GM19468 (cell line): ENCODE results near the gene AGR3.

Experiments used
- ATAC-seq: cut with Tn5 transposase; IDR thresholded peaks from one replicate; pipeline ENCODE4 v1.9.1; 2021; ENCODE audit warnings: mild to moderate bottlenecking, moderate library complexity, moderate number of reproducible peaks; ENCODE audit not compliant: unreplicated experiment; ENCODE audit errors: extremely low read depth

The AGR3 gene

GRCh38 chr7:16839646-16840045 lies 42.1 kb downstream of the AGR3 start:
- ATAC-seq = no peak

DNA sequence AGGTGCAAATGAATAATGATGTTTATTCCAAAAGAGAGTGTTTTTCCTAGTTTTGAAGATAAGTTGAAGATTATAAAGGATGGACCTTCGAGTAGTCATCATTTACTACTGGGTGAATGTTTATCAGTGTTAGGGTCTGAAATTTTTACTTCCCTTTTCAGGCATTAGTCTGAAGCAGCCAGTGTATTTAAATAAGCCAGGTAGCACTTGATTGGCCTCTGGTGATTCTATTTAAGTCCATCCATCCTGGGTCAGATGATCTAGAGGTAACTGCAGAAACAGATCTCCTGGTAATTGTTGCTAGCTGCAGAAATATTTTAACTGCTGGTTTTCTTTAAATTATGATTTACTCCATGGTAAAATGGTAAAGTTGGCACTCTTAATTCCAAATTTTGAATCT lies 42.9 kb downstream of the AGR3 start:
- no peak for ATAC-seq

DNA sequence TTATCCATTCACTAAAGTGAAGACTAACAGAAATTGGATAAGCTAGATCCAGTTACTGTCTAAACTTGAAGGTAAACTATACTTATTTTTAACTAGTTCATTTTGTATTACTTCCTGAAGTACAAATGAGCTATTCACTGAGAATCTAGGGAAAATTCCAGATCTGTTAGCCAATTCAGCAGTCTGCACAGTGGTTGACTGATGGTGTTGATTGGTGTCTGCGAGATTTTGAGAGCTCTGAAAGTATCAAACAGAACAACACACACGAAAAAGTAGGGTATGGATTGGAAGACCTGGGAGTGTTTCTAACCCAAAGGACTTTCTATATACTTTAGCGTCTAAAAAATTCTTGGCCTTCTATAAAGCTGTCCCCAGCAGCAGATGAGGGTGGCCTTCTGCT lies 43.4 kb downstream of the AGR3 start:
- no peak for ATAC-seq

DNA sequence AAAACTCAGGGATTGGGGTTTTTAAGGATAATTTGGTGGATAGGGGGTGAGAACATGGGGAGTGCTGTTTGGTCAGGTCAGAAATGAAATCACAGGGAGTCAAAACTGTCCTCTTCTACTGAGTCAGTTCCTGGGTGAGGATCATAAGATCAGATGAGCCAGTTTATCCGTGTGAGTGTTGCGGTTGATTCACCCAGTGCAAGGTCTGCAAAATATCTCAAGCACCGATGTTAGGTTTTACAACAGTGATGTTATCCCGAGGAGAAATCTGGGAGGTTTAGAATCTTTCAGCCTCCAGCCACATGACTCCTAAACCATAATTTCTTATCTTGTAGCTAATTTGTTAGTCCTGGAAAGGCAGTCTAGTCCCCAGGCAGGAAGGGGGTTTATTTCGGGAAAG lies 45.3 kb downstream of the AGR3 start:
- ATAC-seq = no peak

GRCh38 chr7:16833373-16833772 lies 48.4 kb downstream of the AGR3 start:
- no peak for ATAC-seq

GRCh38 chr7:16826060-16826459 lies 55.7 kb downstream of the AGR3 start:
- no peak for ATAC-seq

DNA sequence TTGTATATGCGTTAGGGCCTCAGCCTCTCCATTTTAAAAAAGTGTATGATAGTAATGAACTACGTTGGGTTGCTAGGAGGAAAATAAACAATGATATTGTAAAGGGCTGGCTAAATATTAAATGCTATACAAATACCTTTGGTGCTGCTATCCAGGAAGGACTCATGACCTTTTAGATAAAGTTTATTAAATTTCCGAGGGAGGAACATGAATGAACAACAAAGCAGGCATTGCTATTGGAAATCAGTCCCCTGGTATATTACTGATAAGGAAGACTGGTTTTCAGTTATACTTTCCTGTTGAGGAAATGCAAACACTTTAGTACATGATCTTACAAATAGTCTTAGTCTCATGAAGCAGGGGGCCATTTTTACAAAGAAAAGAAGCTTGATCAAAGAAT lies 59.8 kb downstream of the AGR3 start:
- no peak for ATAC-seq

DNA sequence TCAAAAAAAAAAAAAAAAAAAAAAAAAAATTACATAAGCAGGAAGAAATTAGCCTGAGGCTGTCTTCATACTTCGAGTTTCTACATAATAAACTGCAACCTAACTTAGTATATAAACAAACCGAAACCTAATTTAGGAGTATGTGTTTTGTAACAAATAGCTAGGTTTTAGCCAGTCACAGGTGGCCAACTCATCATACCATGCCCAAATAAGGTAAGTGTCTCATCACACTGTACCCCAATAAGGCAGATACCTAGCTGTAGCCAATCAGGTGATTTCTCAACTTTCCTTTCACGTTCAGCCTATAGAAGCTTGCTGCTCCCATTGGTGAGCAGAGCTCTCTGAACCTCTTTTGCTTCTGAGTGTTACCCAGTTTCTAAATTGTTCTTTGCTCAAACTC lies 63.1 kb downstream of the AGR3 start:
- ATAC-seq = no peak

- no peak for ATAC-seq
Measured at GRCh38 chr7:16817536-16817935, 64.2 kb downstream of the AGR3 start.

DNA sequence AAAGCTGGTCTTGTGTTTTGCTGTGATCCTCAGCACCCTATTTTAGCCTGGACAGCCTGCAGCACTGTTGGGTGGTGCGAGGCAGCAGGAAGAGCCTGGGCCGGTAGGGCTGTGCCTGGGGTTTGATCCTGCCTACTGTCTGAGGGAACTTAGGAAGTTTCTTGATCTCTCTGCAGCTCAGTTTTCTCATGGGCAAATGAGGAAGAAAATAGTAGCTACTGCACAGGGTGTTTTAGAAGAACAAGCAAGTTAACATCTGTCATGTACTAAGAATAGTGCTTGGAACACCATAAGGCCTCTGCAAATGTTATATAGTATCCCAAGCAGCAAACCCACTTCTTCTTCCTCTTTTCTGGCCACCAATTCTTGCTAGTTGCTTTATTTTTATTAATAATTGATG lies 65.0 kb downstream of the AGR3 start:
- ATAC-seq = no peak

- no peak for ATAC-seq
Measured at GRCh38 chr7:16815001-16815400, 66.8 kb downstream of the AGR3 start.

- no peak for ATAC-seq
Measured at GRCh38 chr7:16813232-16813616, 68.6 kb downstream of the AGR3 start.

GRCh38 chr7:16812542-16813231 lies 69.1 kb downstream of the AGR3 start:
- no peak for ATAC-seq

DNA sequence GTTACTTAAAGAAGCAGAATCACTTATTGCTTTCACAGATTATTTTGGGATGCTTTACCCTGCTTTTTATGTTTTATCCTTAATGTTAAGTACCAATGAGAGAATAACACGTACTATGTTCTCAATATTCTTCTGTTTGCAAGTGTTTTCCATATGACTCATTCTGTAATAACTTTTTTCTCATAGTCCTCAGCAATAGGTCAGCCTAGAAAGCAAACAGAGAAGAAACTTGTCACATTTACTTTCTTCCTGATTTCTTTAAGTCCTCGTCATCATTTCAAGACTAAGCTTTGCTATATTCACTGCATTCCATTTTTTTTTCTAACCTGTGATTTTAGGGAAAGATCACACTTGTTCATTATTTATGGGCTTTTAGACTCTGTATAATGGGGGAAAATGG lies 70.2 kb downstream of the AGR3 start:
- no peak for ATAC-seq

GRCh38 chr7:16810573-16810972 lies 71.2 kb downstream of the AGR3 start:
- no peak for ATAC-seq

GRCh38 chr7:16810112-16810511 lies 71.7 kb downstream of the AGR3 start:
- no peak for ATAC-seq
